Mucosa of descending colon (tissue), 3 donors: ENCODE measurements around the gene BAHCC1. TPM values are rescaled to one million over a fixed set of nuclear protein-coding genes. Genes with fewer than 3 reads are reported as not detected.

Experiments used
- ATAC-seq: fragments of 200-7000 bp; cut with Tn5 transposase; one replicate; pipeline ENCODE4 v1.9.1; 2020; ENCODE audit warnings: mild to moderate bottlenecking, moderate library complexity
- DNase-seq, 3 donors: peaks; one replicate each; pipeline ENCODE4 v3.0.0-alpha.2; 2020
- H3K36me3 ChIP-seq: fragments of 200-600 bp; one replicate; pipeline ENCODE4 v1.8.0; 2021; ENCODE audit warnings: low read depth, mild to moderate bottlenecking
- H3K4me1 ChIP-seq: fragments of 200-600 bp; one replicate; pipeline ENCODE4 v1.8.0; 2021; ENCODE audit warnings: low read depth, mild to moderate bottlenecking
- H3K4me3 ChIP-seq: fragments of 200-600 bp; one replicate; pipeline ENCODE4 v1.8.0; 2021; ENCODE audit warnings: mild to moderate bottlenecking
- H3K9me3 ChIP-seq: fragments of 200-600 bp; one replicate; pipeline ENCODE4 v1.8.0; 2021; ENCODE audit warnings: mild to moderate bottlenecking
- CTCF ChIP-seq: fragments of 200-600 bp; IDR thresholded peaks from one replicate; pipeline ENCODE4 v1.8.0; 2022; ENCODE audit warnings: antibody characterized with exemption, mild to moderate bottlenecking
- intact Hi-C, 2 donors: fragments of 100-400 bp; cut with DNase I in 1 of 2; cut with micrococcal nuclease in 1 of 2; formaldehyde crosslinking; loops; one replicate each; pipeline versions ENCODE4 v1.11.0 to v1.11.1; 2022; cut with DNase I, micrococcal nuclease
- total RNA-seq, 3 donors: library from RNA; stranded (reverse); fragmentation: NEBNext Ultra II Directional in 2 of 3; extraction: Animal tissue kit (Norgen Biotek cat#: 25700) in 2 of 3; gene quantifications; one replicate each; pipeline versions ENCODE4 v1.2.1 to v1.2.4, GENCODE V29; 2021 to 2023
- donor health status: DM: no; HTN: no; CAD: no; lungs with moderate emphysema.
- donor health status: DM: no; HTN: no; CAD: no.
- donor health status: DM: no; HTN: yes; CAD: no.

BAHCC1 gene
- total RNA-seq, 3 donors from 2014 or later: 14.0 to 27.4 (median 16.5) TPM

- peak; percentile 89 to 94 (median 93) for DNase-seq
- Histone ChIP-seq H3K4me3 (no peak overlapping the region), H3K36me3 (no peaks in the 10 kb centered on the region), H3K4me1 (peaks cover 18% of the 10 kb centered on the region), H3K9me3 (no peaks in the 10 kb centered on the region)
- ATAC-seq: peak; percentile 88
- peak; percentile 99 for TF ChIP-seq CTCF
- intact Hi-C loops: loop anchor here in 1 of 2 donors (10.0 kb wide), 1 partner anchor 230 kb away; no protein-coding TSS in a partner anchor
Measured at GRCh38 chr17:81484195-81484979, 89.1 kb downstream of the BAHCC1 start.

GRCh38 chr17:81486199-81486810 lies 91.0 kb downstream of the BAHCC1 start:
- H3K36me3 ChIP-seq: no peaks in the 10 kb centered on the region
- DNase-seq (no peak), ATAC-seq (no peak)
- no peaks in the 10 kb centered on the region for H3K9me3 ChIP-seq
- peaks cover 21% of the 10 kb centered on the region for H3K4me1 ChIP-seq
- TF ChIP-seq CTCF: no peak
- H3K4me3 ChIP-seq: no peak overlapping the region
- intact Hi-C loops: loop anchor here in 1 of 2 donors (10.0 kb wide), 1 partner anchor 232 kb away; no protein-coding TSS in a partner anchor

- no peak for TF ChIP-seq CTCF
- no peak for DNase-seq
- H3K9me3 ChIP-seq: no peaks in the 10 kb centered on the region
- no peaks in the 10 kb centered on the region for H3K36me3 ChIP-seq
- intact Hi-C loops: loop anchor here in 1 of 2 donors (10.0 kb wide), 1 partner anchor 232 kb away; no protein-coding TSS in a partner anchor
- ATAC-seq: no peak
- H3K4me3 ChIP-seq: no peak overlapping the region
- peaks cover 21% of the 10 kb centered on the region for H3K4me1 ChIP-seq
Measured at GRCh38 chr17:81487089-81487486, 91.8 kb downstream of the BAHCC1 start.

- H3K4me3 ChIP-seq: peak overlapping the region; percentile 36
- ATAC-seq (peak; percentile 86), DNase-seq (peak; percentile 82 to 89 (median 88))
- no peaks in the 10 kb centered on the region for H3K36me3 ChIP-seq
- no peak for TF ChIP-seq CTCF
- H3K4me1 ChIP-seq: peaks cover 21% of the 10 kb centered on the region
- H3K9me3 ChIP-seq: no peaks in the 10 kb centered on the region
- intact Hi-C loops: loop anchor here in 1 of 2 donors (10.0 kb wide), 1 partner anchor 233 kb away; no protein-coding TSS in a partner anchor
Measured at GRCh38 chr17:81487487-81488275, 92.4 kb downstream of the BAHCC1 start.

- Histone ChIP-seq H3K9me3 (no peaks in the 10 kb centered on the region), H3K36me3 (no peaks in the 10 kb centered on the region), H3K4me1 (peaks cover 21% of the 10 kb centered on the region), H3K4me3 (peak overlapping the region; percentile 36)
- ATAC-seq (peak; percentile 43), DNase-seq (peak; percentile 29 to 68 (median 57))
- intact Hi-C loops: loop anchor here in 1 of 2 donors (10.0 kb wide), 1 partner anchor 234 kb away; no protein-coding TSS in a partner anchor
- TF ChIP-seq CTCF: no peak
Measured at GRCh38 chr17:81488276-81488860, 93.1 kb downstream of the BAHCC1 start.
